ENCODE measurements around the gene NUDT1.

GRCh38 chr7:2249744-2250323 is 7.8 kb downstream of the NUDT1 start:
- TF ChIP-seq EP300 (IDR thresholded peaks at IDR 0.05) (no peak), CTCF (IDR thresholded peaks at IDR 0.05) (no peak), POLR2A (IDR thresholded peaks at IDR 0.05) (no peak)

Measured in gastroesophageal sphincter (tissue), 3 donors.